Peyer's patch (tissue), 4 donors: Measurements from ENCODE around the gene PATZ1. TPM values are rescaled to one million over a fixed set of nuclear protein-coding genes. Genes with fewer than 3 reads are reported as not detected.

Source experiments
- DNase-seq, 3 donors: peaks; one replicate each; pipeline ENCODE4 v3.0.0-alpha.2; 2017 to 2019
- H3K27ac ChIP-seq, 4 donors: fragments of 200-600 bp; sonication (generic); one replicate each; pipeline ENCODE4 v1.5.1; 2016 to 2019
- H3K27me3 ChIP-seq, 2 donors: fragments of 200-600 bp; sonication (generic); one replicate each; pipeline ENCODE4 v1.5.1; 2019
- H3K36me3 ChIP-seq, 3 donors: fragments of 200-600 bp; sonication (generic); one replicate each; pipeline ENCODE4 v1.5.1; 2016 to 2019
- H3K4me1 ChIP-seq, 4 donors: fragments of 200-600 bp; sonication (generic); one replicate each; pipeline ENCODE4 v1.5.1; 2016 to 2019
- H3K4me3 ChIP-seq, 4 donors: fragments of 200-600 bp; sonication (generic); 1 replicate in 3 of 4; 2 replicates in 1 of 4; pipeline ENCODE4 v1.5.1; 2016 to 2019; ENCODE audit warnings: mild to moderate bottlenecking in 1 of 4
- H3K9me3 ChIP-seq, 4 donors: fragments of 200-600 bp; sonication (generic); one replicate each; pipeline ENCODE4 v1.5.1; 2016 to 2019; ENCODE audit warnings: mild to moderate bottlenecking in 1 of 4
- POLR2A ChIP-seq, 2 donors: fragments of 450-650 bp; IDR thresholded peaks; one replicate each; pipeline ENCODE4 v1.5.1; 2017; ENCODE audit warnings: antibody characterized with exemption in 2 of 2, mild to moderate bottlenecking in 2 of 2, moderate library complexity in 2 of 2
- total RNA-seq, 4 donors: library from RNA; depleted of rRNA; stranded (reverse); fragments of >200 nt; gene quantifications; one replicate each; pipeline ENCODE4 v1.1.0, GENCODE V29; 2016
- TF ChIP-seq, protein P1 (sequence below), 6 experiments: fragments of 450-650 bp in 4 of 6; fragments of 200-600 bp in 2 of 6; sonication (generic) in 1 of 6; IDR thresholded peaks; one replicate each; pipeline ENCODE4 v1.5.1; 2017 to 2019; ENCODE audit warnings: antibody characterized with exemption in 6 of 6, mild to moderate bottlenecking in 3 of 6, moderate library complexity in 1 of 6

Gene PATZ1
- total RNA-seq, 4 donors from 2014 or later = 12.4 to 28.3 (median 21.2) TPM

DNA sequence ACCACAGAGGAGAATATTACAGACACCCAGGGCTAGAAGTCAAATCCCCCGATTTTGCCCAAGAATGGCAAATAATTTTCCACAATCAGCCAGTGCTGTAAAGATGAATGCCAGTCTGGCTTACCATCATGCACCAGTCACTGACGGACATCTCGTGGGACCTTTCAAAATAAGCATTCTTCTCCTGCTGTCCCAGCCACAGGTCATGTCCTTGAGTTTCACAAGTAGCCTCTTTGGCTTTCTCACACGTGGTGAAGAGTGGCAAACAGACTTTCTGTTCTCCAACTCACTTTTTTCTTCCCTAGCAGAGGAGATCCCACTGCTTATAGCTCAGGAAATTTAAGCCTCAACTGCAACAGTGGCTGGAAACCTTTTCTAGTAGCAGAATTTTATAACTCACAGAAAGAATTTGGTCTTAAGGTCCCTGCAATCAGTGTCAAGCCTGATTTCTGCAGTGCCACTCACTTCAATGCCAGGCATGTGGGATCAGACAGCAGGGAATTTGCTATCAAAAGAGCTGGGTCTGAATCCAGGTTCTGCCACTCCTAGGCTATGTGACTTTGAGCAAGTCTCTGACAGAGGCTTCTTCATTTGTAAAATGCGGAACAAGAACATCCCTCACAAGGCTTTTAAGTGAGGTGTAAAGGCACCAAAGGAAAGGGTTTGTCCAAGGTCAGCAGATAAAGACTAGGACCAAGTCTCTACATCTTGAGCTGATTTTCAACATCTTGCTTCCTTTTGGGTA lies 57.5 kb downstream of the PATZ1 start:
- Histone ChIP-seq H3K27me3 (no peaks in the 10 kb centered on the region), H3K9me3 (no peaks in the 10 kb centered on the region), H3K4me1 (peaks cover 0 to 47% (median 30%) of the 10 kb centered on the region in 4 donors), H3K36me3 (peaks cover 0 to 51% (median 0%) of the 10 kb centered on the region in 3 donors), H3K4me3 (peak overlapping the region; percentile 69 to 88 (median 74)), H3K27ac (peak overlapping the region; percentile 93 to 100 (median 98))
- TF ChIP-seq, protein P1, sequence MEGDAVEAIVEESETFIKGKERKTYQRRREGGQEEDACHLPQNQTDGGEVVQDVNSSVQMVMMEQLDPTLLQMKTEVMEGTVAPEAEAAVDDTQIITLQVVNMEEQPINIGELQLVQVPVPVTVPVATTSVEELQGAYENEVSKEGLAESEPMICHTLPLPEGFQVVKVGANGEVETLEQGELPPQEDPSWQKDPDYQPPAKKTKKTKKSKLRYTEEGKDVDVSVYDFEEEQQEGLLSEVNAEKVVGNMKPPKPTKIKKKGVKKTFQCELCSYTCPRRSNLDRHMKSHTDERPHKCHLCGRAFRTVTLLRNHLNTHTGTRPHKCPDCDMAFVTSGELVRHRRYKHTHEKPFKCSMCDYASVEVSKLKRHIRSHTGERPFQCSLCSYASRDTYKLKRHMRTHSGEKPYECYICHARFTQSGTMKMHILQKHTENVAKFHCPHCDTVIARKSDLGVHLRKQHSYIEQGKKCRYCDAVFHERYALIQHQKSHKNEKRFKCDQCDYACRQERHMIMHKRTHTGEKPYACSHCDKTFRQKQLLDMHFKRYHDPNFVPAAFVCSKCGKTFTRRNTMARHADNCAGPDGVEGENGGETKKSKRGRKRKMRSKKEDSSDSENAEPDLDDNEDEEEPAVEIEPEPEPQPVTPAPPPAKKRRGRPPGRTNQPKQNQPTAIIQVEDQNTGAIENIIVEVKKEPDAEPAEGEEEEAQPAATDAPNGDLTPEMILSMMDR (IDR thresholded peaks at IDR 0.05) = no peak
- TF ChIP-seq POLR2A (IDR thresholded peaks at IDR 0.05) = no peak
- DNase-seq = no peak

DNA sequence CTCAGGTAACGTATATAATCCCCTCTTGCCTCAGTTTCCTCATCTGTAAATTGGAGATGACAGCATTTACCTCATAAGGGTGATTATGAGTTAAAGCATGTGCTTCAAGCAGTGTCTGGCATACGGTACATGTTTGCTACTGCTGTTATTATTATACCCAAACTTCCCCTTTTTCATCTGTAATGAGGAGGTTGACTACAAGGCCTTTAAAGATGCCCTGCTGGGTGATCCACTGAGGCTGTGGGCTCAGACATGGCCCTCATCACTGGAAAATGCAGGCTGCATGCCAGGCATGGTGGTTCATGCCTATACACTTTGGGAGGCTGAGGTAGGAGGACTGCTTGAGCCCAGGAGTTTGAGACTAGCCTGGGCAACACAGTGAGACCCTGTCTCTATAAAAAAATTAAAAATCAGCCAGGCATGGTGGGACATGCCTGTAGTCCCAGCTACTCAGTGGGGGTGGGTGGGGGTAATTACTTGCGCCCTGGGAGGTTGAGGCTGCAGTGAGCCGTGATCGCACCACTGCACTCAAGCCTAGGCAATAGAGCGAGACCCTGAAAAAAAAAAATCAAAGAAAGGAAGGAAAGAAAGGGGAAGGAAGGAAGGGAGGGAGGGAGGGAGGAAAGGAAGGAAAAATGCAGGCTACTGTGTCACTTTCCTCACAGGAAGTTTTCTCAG lies 58.2 kb downstream of the PATZ1 start:
- Histone ChIP-seq H3K4me1 (peaks cover 0 to 47% (median 31%) of the 10 kb centered on the region in 4 donors), H3K27ac (peak overlapping the region; percentile 93 to 100 (median 98)), H3K4me3 (peak overlapping the region in 3 of 4 donors; percentile 9 to 88 (median 69)), H3K36me3 (peaks cover 0 to 58% (median 0%) of the 10 kb centered on the region in 3 donors), H3K27me3 (no peaks in the 10 kb centered on the region), H3K9me3 (no peaks in the 10 kb centered on the region)
- TF ChIP-seq, protein P1 (IDR thresholded peaks at IDR 0.05) = no peak
- TF ChIP-seq POLR2A (IDR thresholded peaks at IDR 0.05) = no peak
- no peak for DNase-seq

DNA sequence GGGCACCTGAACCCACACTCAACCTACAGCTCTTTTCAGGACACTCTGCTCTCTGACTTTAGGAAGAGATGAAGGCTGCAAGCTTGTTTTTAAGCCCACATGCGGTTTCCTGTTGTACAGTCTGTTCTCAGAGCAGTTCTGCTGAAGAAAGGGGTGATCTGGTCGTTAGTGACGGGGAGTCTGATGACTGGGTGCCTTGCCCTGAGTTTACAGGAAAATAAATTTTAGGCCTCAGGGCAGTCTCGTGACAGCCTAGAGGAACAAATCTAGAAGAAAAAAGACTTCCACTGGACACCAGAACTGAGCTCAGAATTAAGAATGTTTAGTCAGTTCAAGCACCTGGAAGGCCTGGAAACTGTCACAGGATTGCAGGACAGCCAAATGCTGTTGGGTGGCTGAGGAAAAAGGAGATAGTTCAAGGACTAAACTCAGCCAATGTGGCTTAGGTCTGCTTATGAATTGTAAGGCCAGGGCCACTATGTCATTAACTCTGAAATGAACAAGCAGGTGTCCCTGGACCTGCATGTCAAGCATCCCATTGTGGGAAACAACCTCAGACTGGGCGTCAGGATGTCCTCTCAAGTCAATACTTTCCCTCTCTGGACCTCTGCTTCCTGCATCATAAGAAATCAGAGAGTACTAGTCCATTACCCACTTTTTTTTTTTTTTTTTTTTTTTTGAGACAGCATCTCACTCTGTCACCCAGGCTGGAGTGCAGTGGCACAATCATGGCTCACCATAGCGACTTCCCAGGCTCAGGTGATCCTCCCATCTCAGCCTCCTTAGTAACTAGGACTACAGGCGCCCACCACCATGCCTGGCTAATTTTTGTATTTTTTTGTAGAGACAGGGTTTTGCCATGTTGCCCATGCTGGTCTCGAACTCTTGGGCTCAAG lies 59.5 kb downstream of the PATZ1 start:
- peak in 1 of 2 donors; percentile 27 for TF ChIP-seq POLR2A (IDR thresholded peaks at IDR 0.05)
- TF ChIP-seq, protein P1 (IDR thresholded peaks at IDR 0.05) = no peak
- H3K4me3 ChIP-seq = no peak overlapping the region
- peak in 2 of 3 donors; percentile 83 to 92 for DNase-seq
- H3K36me3 ChIP-seq = peaks cover 0 to 71% (median 0%) of the 10 kb centered on the region in 3 donors
- H3K4me1 ChIP-seq = peaks cover 0 to 47% (median 30%) of the 10 kb centered on the region in 4 donors
- H3K27me3 ChIP-seq = no peaks in the 10 kb centered on the region
- no peaks in the 10 kb centered on the region for H3K9me3 ChIP-seq
- peak overlapping the region; percentile 93 to 100 (median 98) for H3K27ac ChIP-seq

DNA sequence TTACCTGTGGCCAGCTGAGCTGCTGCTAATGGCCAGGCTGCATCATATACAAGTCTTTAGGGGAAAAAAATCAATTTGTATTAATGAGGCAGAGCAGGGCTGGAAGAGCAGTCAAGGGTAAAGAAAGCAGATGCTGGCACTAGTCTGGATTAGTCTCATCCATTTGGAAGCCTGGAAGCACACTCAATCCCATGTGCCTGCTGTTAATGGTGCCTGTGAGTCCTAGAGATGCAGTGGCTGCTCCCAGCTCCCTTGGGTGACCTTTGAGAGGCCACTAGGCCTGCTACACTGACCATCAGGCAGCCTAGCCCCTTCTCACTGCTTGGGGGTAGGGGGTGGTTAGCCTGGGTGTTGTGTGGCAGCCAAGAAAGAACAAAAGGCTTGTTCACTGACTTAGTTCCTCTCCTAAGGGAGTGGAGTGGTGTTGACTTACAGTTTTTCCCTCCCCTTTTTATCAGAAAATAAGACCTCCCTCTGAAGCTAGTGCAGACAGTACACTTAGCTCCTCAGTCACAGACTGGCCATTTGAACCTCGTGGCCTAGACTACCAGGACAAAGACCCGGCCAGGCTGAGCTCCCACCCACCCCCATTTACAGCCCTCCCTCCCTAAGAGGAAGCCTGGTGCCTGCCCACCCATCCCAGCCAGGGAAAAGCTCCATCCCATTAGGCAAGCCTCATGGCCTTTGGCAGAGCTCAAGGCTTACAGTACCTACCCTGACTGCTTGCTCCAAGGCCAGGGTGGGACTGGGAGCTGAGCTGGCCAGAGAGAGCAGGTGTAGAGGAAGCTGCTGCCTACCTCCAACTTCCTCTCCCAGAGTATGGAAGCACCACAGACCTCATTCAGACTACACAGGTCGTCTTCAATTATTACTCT lies 61.6 kb downstream of the PATZ1 start:
- Histone ChIP-seq H3K4me3 (peak overlapping the region in 1 of 4 donors; percentile 12), H3K4me1 (peaks cover 0 to 44% (median 27%) of the 10 kb centered on the region in 4 donors), H3K27ac (peak overlapping the region; percentile 93 to 100 (median 98)), H3K27me3 (no peaks in the 10 kb centered on the region), H3K36me3 (peaks cover 0 to 91% (median 0%) of the 10 kb centered on the region in 3 donors), H3K9me3 (no peaks in the 10 kb centered on the region)
- no peak for DNase-seq
- TF ChIP-seq, protein P1 (IDR thresholded peaks at IDR 0.05) = no peak
- TF ChIP-seq POLR2A (IDR thresholded peaks at IDR 0.05) = no peak
